ENCODE data around the gene PPP1R1C.

The PPP1R1C gene

GRCh38 chr2:182166406-182166805 is 180.8 kb downstream of the PPP1R1C start:
- H3K9me3 ChIP-seq (ENCODE audit: insufficient read depth, low read length): no peaks in the 10 kb centered on the region
- no peak for TF ChIP-seq ZNF274 (IDR thresholded peaks at IDR 0.05; ENCODE audit: low read depth, low read length)
- no peak for TF ChIP-seq YY1 (IDR thresholded peaks at IDR 0.05; ENCODE audit: insufficient read depth, insufficient read length)
- TF ChIP-seq SUZ12 (IDR thresholded peaks at IDR 0.05; ENCODE audit: extremely low read depth, insufficient read depth, insufficient read length): no peak
- H3K36me3 ChIP-seq (ENCODE audit: insufficient read depth, insufficient read length, low read length): no peaks in the 10 kb centered on the region
- no peak for DNase-seq (ENCODE audit: low read depth, low spot score)
- H3K27me3 ChIP-seq (ENCODE audit: insufficient read depth, insufficient read length): no peaks in the 10 kb centered on the region
- H3K9ac ChIP-seq (ENCODE audit: insufficient read length, low read depth): no peak overlapping the region
- H3K4me1 ChIP-seq (ENCODE audit: insufficient read depth, insufficient read length): no peaks in the 10 kb centered on the region
- H3K4me3 ChIP-seq (ENCODE audit: insufficient read length, low read depth): no peak overlapping the region

- Histone ChIP-seq H3K27me3 (ENCODE audit: insufficient read depth, insufficient read length) (no peaks in the 10 kb centered on the region), H3K9ac (ENCODE audit: insufficient read length, low read depth) (no peak overlapping the region), H3K9me3 (ENCODE audit: insufficient read depth, low read length) (no peaks in the 10 kb centered on the region), H3K4me3 (ENCODE audit: insufficient read length, low read depth) (no peak overlapping the region), H3K4me1 (ENCODE audit: insufficient read depth, insufficient read length) (no peaks in the 10 kb centered on the region), H3K36me3 (ENCODE audit: insufficient read depth, insufficient read length, low read length) (no peaks in the 10 kb centered on the region)
- TF ChIP-seq ZNF274 (IDR thresholded peaks at IDR 0.05; ENCODE audit: low read depth, low read length): no peak
- no peak for DNase-seq (ENCODE audit: low read depth, low spot score)
Observed at GRCh38 chr2:182166841-182167240, 181.2 kb downstream of the PPP1R1C start.
